ENCODE measurements around the gene IL13. TPM values are rescaled to one million over a fixed set of nuclear protein-coding genes. Genes with fewer than 3 reads are reported as not detected.

Gene IL13
- total and polyA plus RNA-seq, 12 donors, result 0.01 to 0.51 TPM; not detected in 10

GRCh38 chr5:132680780-132681475 is 23.0 kb downstream of the IL13 start:
- Histone ChIP-seq H3K36me3 (no peaks in the 10 kb centered on the region), H3K4me1 (peaks cover 0 to 7% (median 0%) of the 10 kb centered on the region in 9 donors), H3K4me3 (no peak overlapping the region), H3K27me3 (no peaks in the 10 kb centered on the region), H3K9me3 (no peaks in the 10 kb centered on the region), H3K27ac (no peak overlapping the region)
- intact Hi-C loops (cut with DNase I), result no loop called here
- TF ChIP-seq, protein P1, sequence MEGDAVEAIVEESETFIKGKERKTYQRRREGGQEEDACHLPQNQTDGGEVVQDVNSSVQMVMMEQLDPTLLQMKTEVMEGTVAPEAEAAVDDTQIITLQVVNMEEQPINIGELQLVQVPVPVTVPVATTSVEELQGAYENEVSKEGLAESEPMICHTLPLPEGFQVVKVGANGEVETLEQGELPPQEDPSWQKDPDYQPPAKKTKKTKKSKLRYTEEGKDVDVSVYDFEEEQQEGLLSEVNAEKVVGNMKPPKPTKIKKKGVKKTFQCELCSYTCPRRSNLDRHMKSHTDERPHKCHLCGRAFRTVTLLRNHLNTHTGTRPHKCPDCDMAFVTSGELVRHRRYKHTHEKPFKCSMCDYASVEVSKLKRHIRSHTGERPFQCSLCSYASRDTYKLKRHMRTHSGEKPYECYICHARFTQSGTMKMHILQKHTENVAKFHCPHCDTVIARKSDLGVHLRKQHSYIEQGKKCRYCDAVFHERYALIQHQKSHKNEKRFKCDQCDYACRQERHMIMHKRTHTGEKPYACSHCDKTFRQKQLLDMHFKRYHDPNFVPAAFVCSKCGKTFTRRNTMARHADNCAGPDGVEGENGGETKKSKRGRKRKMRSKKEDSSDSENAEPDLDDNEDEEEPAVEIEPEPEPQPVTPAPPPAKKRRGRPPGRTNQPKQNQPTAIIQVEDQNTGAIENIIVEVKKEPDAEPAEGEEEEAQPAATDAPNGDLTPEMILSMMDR (IDR thresholded peaks at IDR 0.05), result no peak
- WGBS, 2 donors, result 82 to 92% methylated on average over 8 of the region's 8 CpGs
- no peak for DNase-seq
- ATAC-seq, result no peak

GRCh38 chr5:132681476-132681831 is 23.5 kb downstream of the IL13 start:
- H3K36me3 ChIP-seq, result no peaks in the 10 kb centered on the region
- no peak overlapping the region for H3K27ac ChIP-seq
- 77 to 83% methylated on average over 2 of the region's 2 CpGs for WGBS, 2 donors
- DNase-seq, result no peak
- peaks cover 0 to 7% (median 0%) of the 10 kb centered on the region in 9 donors for H3K4me1 ChIP-seq
- H3K4me3 ChIP-seq, result no peak overlapping the region
- TF ChIP-seq, protein P1 (IDR thresholded peaks at IDR 0.05), result no peak
- H3K9me3 ChIP-seq, result no peaks in the 10 kb centered on the region
- no peak for ATAC-seq
- intact Hi-C loops (cut with DNase I), result no loop called here
- H3K27me3 ChIP-seq, result no peaks in the 10 kb centered on the region

- H3K4me1 ChIP-seq, result peaks cover 0 to 5% (median 0%) of the 10 kb centered on the region in 9 donors
- WGBS, 2 donors, result 82 to 95% methylated on average over 4 of the region's 4 CpGs
- H3K27ac ChIP-seq, result no peak overlapping the region
- intact Hi-C loops (cut with DNase I), result no loop called here
- H3K27me3 ChIP-seq, result no peaks in the 10 kb centered on the region
- no peak overlapping the region for H3K4me3 ChIP-seq
- TF ChIP-seq, protein P1 (IDR thresholded peaks at IDR 0.05), result no peak
- H3K36me3 ChIP-seq, result no peaks in the 10 kb centered on the region
- H3K9me3 ChIP-seq, result no peaks in the 10 kb centered on the region
- no peak for ATAC-seq
- DNase-seq, result no peak
Observed at GRCh38 chr5:132681983-132682382, 24.0 kb downstream of the IL13 start.

DNA sequence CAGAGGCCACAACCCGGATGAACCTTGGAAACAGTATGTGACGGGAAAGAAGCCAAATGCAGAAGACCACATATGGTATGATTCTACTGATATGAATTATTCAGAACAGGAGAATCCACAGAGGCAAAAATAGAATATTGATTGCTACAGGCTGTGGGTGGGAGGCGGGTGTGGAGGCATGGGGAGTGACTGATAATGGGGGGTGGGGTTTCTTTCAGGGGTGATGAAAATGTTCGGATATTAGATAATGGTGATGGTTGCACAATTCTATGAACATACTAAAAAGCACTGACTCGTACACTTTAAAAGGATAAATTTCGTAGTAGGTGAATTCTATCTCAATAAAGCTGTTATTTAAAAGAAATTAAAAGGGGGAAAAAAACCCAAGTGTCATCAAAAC is 26.5 kb downstream of the IL13 start:
- ATAC-seq, result no peak
- Histone ChIP-seq H3K4me1 (peaks cover 0 to 7% (median 0%) of the 10 kb centered on the region in 9 donors), H3K4me3 (no peak overlapping the region), H3K36me3 (peaks cover 0 to 9% (median 0%) of the 10 kb centered on the region in 9 donors), H3K27me3 (no peaks in the 10 kb centered on the region), H3K27ac (no peak overlapping the region), H3K9me3 (no peaks in the 10 kb centered on the region)
- TF ChIP-seq, protein P1 (IDR thresholded peaks at IDR 0.05), result no peak
- intact Hi-C loops (cut with DNase I), result no loop called here
- no peak for DNase-seq
- 89 to 90% methylated on average over 6 of the region's 6 CpGs for WGBS, 2 donors

All from heart right ventricle (tissue), 16 donors.